Loucy (cell line): ENCODE data around the gene HOXA10.

ENCODE experiments used
- H2AFZ ChIP-seq: fragments of 200-600 bp; sonication (generic); 2 replicates; pipeline ENCODE4 v1.6.0; 2016; ENCODE audit warnings: antibody characterized with exemption, mild to moderate bottlenecking, low read length, moderate library complexity
- H3F3A ChIP-seq: fragments of 200-600 bp; 2 replicates; pipeline ENCODE4 v1.6.0; 2016; ENCODE audit warnings: antibody characterized with exemption, low read depth, mild to moderate bottlenecking
- H3K27me3 ChIP-seq: fragments of 200-600 bp; sonication (generic); 2 replicates; pipeline ENCODE4 v1.6.1; 2014; ENCODE audit warnings: low read length, mild to moderate bottlenecking; ENCODE audit not compliant: insufficient read depth, poor library complexity, severe bottlenecking
- H3K36me3 ChIP-seq: fragments of 200-600 bp; sonication (generic); 2 replicates; pipeline ENCODE4 v1.6.1; 2016; ENCODE audit warnings: low read length; ENCODE audit not compliant: insufficient read depth
- H3K4me1 ChIP-seq: fragments of 200-600 bp; sonication (generic); 2 replicates; pipeline ENCODE4 v1.5.1; 2014; ENCODE audit warnings: low read length, mild to moderate bottlenecking; ENCODE audit not compliant: insufficient read depth, poor library complexity, severe bottlenecking
- H3K4me2 ChIP-seq: fragments of 200-600 bp; sonication (generic); 2 replicates; pipeline ENCODE4 v1.6.0; 2014; ENCODE audit warnings: antibody characterized with exemption, low read length, low read depth, mild to moderate bottlenecking; ENCODE audit not compliant: poor library complexity, severe bottlenecking
- H3K4me3 ChIP-seq: fragments of 200-600 bp; sonication (generic); 2 replicates; pipeline ENCODE4 v1.5.1; 2014; ENCODE audit warnings: low read length, mild to moderate bottlenecking, mixed read lengths; ENCODE audit not compliant: poor library complexity, severe bottlenecking
- H3K79me2 ChIP-seq: fragments of 200-600 bp; sonication (generic); 2 replicates; pipeline ENCODE4 v1.6.1; 2014; ENCODE audit warnings: low read length; ENCODE audit not compliant: insufficient read depth
- H3K9ac ChIP-seq: fragments of 200-600 bp; sonication (generic); 2 replicates; pipeline ENCODE4 v1.6.0; 2014; ENCODE audit warnings: mild to moderate bottlenecking, low read depth, low read length, moderate library complexity; ENCODE audit not compliant: poor library complexity, severe bottlenecking
- H3K9me2 ChIP-seq: fragments of 200-600 bp; sonication (generic); replicated peaks from 2 replicates; pipeline ENCODE4 v1.6.1; 2016; ENCODE audit warnings: low read depth, low read length, mixed read lengths
- H3K9me3 ChIP-seq: fragments of 200-600 bp; sonication (generic); 2 replicates; pipeline ENCODE4 v1.6.1; 2014; ENCODE audit warnings: mild to moderate bottlenecking, antibody characterized with exemption, low read length, low read depth; ENCODE audit not compliant: insufficient read depth
- H4K20me1 ChIP-seq: fragments of 200-600 bp; sonication (generic); 2 replicates; pipeline ENCODE4 v1.6.0; 2014; ENCODE audit warnings: antibody characterized with exemption, low read length, mild to moderate bottlenecking; ENCODE audit not compliant: insufficient read depth, poor library complexity, severe bottlenecking
- EZH2phosphoT487 ChIP-seq: fragments of 200-600 bp; IDR thresholded peaks from 2 replicates; pipeline ENCODE4 v1.6.1; 2018; ENCODE audit warnings: antibody characterized with exemption, mild to moderate bottlenecking, moderate library complexity, borderline replicate concordance
- TF ChIP-seq, protein P1 (sequence below): fragments of 200-600 bp; sonication (generic); conservative IDR thresholded peaks from 2 replicates; pipeline ENCODE4 v1.5.1; 2014; ENCODE audit warnings: mild to moderate bottlenecking, antibody characterized with exemption, low read length

The HOXA10 gene

DNA sequence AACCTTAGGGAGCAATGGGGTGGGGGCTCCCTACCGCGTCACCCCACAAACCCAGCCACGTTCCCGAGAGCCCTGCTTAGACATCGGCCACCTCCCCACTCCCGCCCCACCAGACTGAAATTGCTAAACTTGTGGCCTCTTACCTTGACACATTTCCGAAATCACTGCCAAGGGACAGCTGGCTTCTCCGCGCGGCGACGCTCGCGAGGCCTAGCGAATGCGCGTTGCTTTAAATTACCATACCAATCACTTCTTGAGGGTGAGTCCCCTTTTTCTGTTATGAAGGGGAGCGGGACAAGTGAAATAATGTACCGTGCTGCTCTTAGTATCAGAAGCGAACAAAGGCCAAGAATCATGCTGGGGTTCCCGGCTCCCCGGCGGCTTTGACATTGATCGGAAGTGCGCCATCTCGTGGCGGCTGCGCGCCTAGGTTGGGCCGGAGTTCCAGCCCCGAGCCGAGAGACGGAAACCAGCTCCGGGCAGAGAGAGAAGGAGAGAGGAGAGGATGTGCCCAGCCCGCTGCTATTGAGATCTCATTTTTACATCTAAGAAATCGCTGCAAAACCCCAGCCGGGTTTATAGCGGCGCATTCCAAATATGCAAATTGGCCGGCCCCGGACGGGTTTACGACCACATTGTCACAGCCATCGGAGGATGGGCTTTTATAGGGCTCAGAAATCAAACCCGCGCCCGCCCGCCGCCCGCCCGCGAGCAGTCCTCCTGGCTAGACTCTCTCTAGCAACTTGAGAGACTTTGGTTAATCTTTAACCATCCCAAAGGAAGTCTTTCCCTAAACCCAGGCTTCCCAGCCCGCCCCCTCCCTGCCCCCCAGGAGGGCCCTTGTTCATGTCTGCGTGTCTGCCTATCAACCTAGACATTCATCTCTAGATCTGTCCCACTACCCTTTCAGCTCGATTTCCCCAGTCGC lies 5.6 kb upstream of the HOXA10 start:
- Histone ChIP-seq H3K36me3 (no peaks in the 10 kb centered on the region; the same call in 1 of the 2 replicates), H3F3A (peaks cover 8% of the 10 kb centered on the region; the same call in 1 of the 2 replicates), H3K79me2 (peaks cover 100% of the 10 kb centered on the region), H3K4me1 (peaks cover 51% of the 10 kb centered on the region), H4K20me1 (peaks cover 80% of the 10 kb centered on the region), H2AFZ (no peak overlapping the region), H3K9me2 (no peaks in the 10 kb centered on the region), H3K4me3 (peak overlapping the region; percentile 94), H3K27me3 (peaks cover 40% of the 10 kb centered on the region), H3K9ac (peak overlapping the region; percentile 99), H3K9me3 (no peaks in the 10 kb centered on the region), H3K4me2 (peak overlapping the region; percentile 98)
- TF ChIP-seq EZH2phosphoT487: no peak
- TF ChIP-seq, protein P1, sequence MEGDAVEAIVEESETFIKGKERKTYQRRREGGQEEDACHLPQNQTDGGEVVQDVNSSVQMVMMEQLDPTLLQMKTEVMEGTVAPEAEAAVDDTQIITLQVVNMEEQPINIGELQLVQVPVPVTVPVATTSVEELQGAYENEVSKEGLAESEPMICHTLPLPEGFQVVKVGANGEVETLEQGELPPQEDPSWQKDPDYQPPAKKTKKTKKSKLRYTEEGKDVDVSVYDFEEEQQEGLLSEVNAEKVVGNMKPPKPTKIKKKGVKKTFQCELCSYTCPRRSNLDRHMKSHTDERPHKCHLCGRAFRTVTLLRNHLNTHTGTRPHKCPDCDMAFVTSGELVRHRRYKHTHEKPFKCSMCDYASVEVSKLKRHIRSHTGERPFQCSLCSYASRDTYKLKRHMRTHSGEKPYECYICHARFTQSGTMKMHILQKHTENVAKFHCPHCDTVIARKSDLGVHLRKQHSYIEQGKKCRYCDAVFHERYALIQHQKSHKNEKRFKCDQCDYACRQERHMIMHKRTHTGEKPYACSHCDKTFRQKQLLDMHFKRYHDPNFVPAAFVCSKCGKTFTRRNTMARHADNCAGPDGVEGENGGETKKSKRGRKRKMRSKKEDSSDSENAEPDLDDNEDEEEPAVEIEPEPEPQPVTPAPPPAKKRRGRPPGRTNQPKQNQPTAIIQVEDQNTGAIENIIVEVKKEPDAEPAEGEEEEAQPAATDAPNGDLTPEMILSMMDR: peak; percentile 90

DNA sequence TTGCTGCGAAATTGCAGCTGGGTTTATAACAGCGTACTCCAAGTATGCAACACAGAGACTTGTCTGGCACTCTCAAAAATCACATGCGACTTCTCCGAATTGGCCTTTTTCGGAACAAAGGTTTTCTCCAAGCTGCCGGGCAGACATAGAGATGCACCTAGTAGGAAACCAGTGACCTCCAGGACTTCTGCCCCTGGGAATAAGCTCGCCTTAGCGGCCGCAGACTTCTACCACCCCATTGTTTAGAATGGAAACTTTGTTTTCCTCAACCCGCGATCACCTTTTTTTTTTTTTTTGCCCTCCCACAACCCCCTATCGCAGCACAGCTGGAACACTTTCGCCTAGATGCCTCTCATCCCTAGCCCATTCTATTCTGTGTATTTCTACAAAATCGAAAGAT lies 4.9 kb upstream of the HOXA10 start:
- Histone ChIP-seq H3K79me2 (peaks cover 100% of the 10 kb centered on the region), H4K20me1 (peaks cover 83% of the 10 kb centered on the region), H2AFZ (no peak overlapping the region), H3K9me3 (no peaks in the 10 kb centered on the region), H3K4me1 (peaks cover 56% of the 10 kb centered on the region), H3K4me3 (peak overlapping the region; percentile 94), H3K4me2 (peak overlapping the region; percentile 98), H3K36me3 (no peaks in the 10 kb centered on the region; the same call in 1 of the 2 replicates), H3K9me2 (no peaks in the 10 kb centered on the region), H3K9ac (peak overlapping the region; percentile 99), H3K27me3 (peaks cover 37% of the 10 kb centered on the region), H3F3A (peaks cover 8% of the 10 kb centered on the region; the same call in 1 of the 2 replicates)
- TF ChIP-seq, protein P1: no peak
- TF ChIP-seq EZH2phosphoT487: no peak

DNA sequence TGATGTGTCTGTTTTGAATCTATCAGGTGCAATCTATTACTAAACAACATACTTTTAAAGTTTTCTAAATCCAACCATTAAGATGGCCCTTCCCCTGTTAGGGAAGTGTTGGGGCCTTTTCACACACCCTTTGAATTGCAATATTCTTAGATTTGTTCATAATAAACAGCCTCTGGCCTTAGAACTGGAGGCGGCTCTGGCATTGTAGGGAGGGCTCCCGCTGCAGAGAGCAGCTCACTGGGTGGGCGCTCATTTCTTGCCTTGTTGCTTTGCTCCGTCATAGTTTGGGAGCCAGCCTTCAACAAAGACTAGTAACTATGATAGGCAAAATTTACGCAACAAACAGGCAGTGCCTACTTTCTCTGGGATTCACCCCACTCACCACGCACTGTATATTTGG lies 4.2 kb upstream of the HOXA10 start:
- no peak overlapping the region for H2AFZ ChIP-seq

More for the DNA sequence above, 4.2 kb upstream of the HOXA10 start:
- Histone ChIP-seq H3K4me2 (peak overlapping the region; percentile 98), H3K27me3 (peaks cover 33% of the 10 kb centered on the region), H3K9ac (peak overlapping the region; percentile 99), H3K4me3 (peak overlapping the region; percentile 94), H3K9me3 (no peaks in the 10 kb centered on the region), H3K9me2 (no peaks in the 10 kb centered on the region), H3K79me2 (peaks cover 100% of the 10 kb centered on the region), H3F3A (peaks cover 8% of the 10 kb centered on the region; the same call in 1 of the 2 replicates), H3K4me1 (peaks cover 56% of the 10 kb centered on the region), H4K20me1 (peaks cover 79% of the 10 kb centered on the region), H3K36me3 (no peaks in the 10 kb centered on the region; the same call in 1 of the 2 replicates)
- TF ChIP-seq, protein P1: no peak
- no peak for TF ChIP-seq EZH2phosphoT487
